Right lobe of liver (tissue), 4 donors: ENCODE measurements around the gene GNAI2.

Source experiments
- POLR2A ChIP-seq: fragments of 450-650 bp; IDR thresholded peaks from one replicate; pipeline ENCODE4 v1.6.1; 2017; ENCODE audit warnings: antibody characterized with exemption, mild to moderate bottlenecking
- TF ChIP-seq, protein P1 (sequence below), 4 donors: fragments of 200-600 bp in 3 of 4; fragments of 450-650 bp in 1 of 4; IDR thresholded peaks; one replicate each; pipeline versions ENCODE4 v1.5.1 to v1.8.0; 2016 to 2022; ENCODE audit warnings: antibody characterized with exemption in 4 of 4, mild to moderate bottlenecking in 2 of 4
- donor health status: DM: no; HTN: no; CAD: no.
- donor health status: DM: no; HTN: no; CAD: no.
- donor health status: DM: no; HTN: yes; CAD: no.

DNA sequence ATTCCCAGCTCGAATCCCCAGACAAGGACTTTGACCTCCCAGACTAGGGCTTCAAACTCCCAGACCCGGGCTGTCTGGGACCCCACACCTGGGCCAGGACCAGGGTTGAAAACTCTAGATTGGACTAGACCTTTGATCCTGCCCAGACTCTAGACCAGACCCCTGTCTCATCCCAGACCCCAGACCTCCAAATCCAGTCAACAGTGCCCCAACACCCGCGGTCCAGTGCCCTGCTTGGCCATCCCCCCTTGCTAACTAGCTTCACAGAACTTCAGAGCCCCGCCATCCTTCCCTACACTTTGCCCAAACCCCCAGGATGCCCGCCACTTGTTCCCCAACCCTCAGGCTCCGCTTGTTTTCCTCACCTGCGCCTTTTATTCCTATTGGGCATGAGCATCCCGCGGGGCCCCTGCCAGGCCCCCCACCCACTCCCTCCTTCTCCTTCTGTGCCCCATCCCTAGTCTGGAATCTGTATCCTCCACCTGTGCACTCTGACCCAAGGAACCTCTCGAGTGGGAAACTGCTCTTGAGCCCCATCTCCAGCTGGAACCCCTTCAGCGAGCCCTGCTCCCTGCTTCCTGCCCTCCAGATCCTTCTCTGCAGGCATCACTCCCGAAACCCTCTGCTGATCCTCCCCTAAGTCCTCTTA lies 604 bp downstream of the GNAI2 start:
- TF ChIP-seq, protein P1, sequence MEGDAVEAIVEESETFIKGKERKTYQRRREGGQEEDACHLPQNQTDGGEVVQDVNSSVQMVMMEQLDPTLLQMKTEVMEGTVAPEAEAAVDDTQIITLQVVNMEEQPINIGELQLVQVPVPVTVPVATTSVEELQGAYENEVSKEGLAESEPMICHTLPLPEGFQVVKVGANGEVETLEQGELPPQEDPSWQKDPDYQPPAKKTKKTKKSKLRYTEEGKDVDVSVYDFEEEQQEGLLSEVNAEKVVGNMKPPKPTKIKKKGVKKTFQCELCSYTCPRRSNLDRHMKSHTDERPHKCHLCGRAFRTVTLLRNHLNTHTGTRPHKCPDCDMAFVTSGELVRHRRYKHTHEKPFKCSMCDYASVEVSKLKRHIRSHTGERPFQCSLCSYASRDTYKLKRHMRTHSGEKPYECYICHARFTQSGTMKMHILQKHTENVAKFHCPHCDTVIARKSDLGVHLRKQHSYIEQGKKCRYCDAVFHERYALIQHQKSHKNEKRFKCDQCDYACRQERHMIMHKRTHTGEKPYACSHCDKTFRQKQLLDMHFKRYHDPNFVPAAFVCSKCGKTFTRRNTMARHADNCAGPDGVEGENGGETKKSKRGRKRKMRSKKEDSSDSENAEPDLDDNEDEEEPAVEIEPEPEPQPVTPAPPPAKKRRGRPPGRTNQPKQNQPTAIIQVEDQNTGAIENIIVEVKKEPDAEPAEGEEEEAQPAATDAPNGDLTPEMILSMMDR (IDR thresholded peaks at IDR 0.05), result no peak
- TF ChIP-seq POLR2A, result no peak
